Measurements from ENCODE around the gene FAM170A. TPM values are rescaled to one million over a fixed set of nuclear protein-coding genes. Genes with fewer than 3 reads are reported as not detected.

The FAM170A gene
- total RNA-seq, 1 donor from 2014 or later, result not detected

DNA sequence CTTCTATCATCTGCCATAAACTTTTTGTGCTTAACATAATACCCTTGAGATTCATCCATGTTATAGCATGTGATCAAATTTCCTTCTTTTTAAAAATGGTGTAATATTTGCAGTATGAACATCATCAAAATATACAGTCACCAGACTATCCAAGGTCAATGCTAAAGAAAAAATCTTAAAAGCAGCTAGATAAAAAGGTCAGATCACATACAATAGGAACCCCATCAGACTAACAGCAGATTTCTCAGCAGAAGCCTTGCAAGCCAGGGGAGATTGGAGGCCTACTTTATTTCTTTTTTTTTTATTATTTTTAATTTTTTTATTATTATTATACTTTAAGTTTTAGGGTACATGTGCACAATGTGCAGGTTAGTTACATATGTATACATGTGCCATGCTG lies 37.2 kb downstream of the FAM170A start:
- Mint-ChIP-seq H3K27ac (no peak overlapping the region), H3K4me3 (ENCODE audit: low read depth) (no peak overlapping the region), H3K27me3 (ENCODE audit: low read depth) (no peaks in the 10 kb centered on the region), H3K9me3 (peaks cover 4% of the 10 kb centered on the region), H3K4me1 (ENCODE audit: low read depth) (no peaks in the 10 kb centered on the region), H3K36me3 (ENCODE audit: low read depth) (no peaks in the 10 kb centered on the region)
- intact Hi-C loops (cut with micrococcal nuclease), result no loop called here
- no peak for DNase-seq (ENCODE audit: low spot score)

- H3K27me3 Mint-ChIP-seq (ENCODE audit: low read depth), result no peaks in the 10 kb centered on the region
- H3K9me3 Mint-ChIP-seq, result no peaks in the 10 kb centered on the region
- no peak overlapping the region for H3K27ac Mint-ChIP-seq
- no peak overlapping the region for H3K4me3 Mint-ChIP-seq (ENCODE audit: low read depth)
- no peaks in the 10 kb centered on the region for H3K4me1 Mint-ChIP-seq (ENCODE audit: low read depth)
- H3K36me3 Mint-ChIP-seq (ENCODE audit: low read depth), result no peaks in the 10 kb centered on the region
- DNase-seq (ENCODE audit: low spot score), result no peak
- intact Hi-C loops (cut with micrococcal nuclease), result no loop called here
Measured at GRCh38 chr5:119678351-119679028, 49.1 kb downstream of the FAM170A start.

DNA sequence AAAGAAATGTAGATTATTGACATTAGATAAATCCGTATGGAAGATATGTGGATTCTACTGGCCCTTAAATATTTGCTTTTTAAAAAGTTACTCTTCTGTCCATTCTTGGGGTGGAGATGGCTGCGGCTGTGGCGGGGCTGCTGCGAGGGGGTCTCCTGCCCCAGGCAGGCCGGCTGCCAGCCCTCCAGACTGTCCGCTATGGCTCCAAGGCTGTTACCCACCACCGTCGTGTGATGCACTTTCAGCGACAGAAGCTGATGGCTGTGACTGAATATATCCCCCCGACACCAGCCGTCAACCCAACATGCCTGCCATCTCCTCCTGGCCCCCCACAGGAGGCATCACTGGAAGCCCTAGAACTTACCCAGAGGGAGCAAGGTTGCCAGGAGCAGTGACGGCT lies 50.7 kb downstream of the FAM170A start:
- H3K9me3 Mint-ChIP-seq, result no peaks in the 10 kb centered on the region
- no peaks in the 10 kb centered on the region for H3K36me3 Mint-ChIP-seq (ENCODE audit: low read depth)
- H3K27ac Mint-ChIP-seq, result no peak overlapping the region
- no peaks in the 10 kb centered on the region for H3K27me3 Mint-ChIP-seq (ENCODE audit: low read depth)
- no peak overlapping the region for H3K4me3 Mint-ChIP-seq (ENCODE audit: low read depth)
- DNase-seq (ENCODE audit: low spot score), result no peak
- intact Hi-C loops (cut with micrococcal nuclease), result no loop called here
- H3K4me1 Mint-ChIP-seq (ENCODE audit: low read depth), result no peaks in the 10 kb centered on the region

- H3K4me1 Mint-ChIP-seq (ENCODE audit: low read depth), result no peaks in the 10 kb centered on the region
- H3K36me3 Mint-ChIP-seq (ENCODE audit: low read depth), result no peaks in the 10 kb centered on the region
- no peak for DNase-seq (ENCODE audit: low spot score)
- no peak overlapping the region for H3K27ac Mint-ChIP-seq
- no peaks in the 10 kb centered on the region for H3K27me3 Mint-ChIP-seq (ENCODE audit: low read depth)
- no peaks in the 10 kb centered on the region for H3K9me3 Mint-ChIP-seq
- no peak overlapping the region for H3K4me3 Mint-ChIP-seq (ENCODE audit: low read depth)
- intact Hi-C loops (cut with micrococcal nuclease), result no loop called here
Measured at GRCh38 chr5:119681734-119682133, 52.4 kb downstream of the FAM170A start.

- intact Hi-C loops (cut with micrococcal nuclease), result no loop called here
- H3K27ac Mint-ChIP-seq, result no peak overlapping the region
- no peaks in the 10 kb centered on the region for H3K36me3 Mint-ChIP-seq (ENCODE audit: low read depth)
- no peaks in the 10 kb centered on the region for H3K27me3 Mint-ChIP-seq (ENCODE audit: low read depth)
- DNase-seq (ENCODE audit: low spot score), result no peak
- no peaks in the 10 kb centered on the region for H3K9me3 Mint-ChIP-seq
- no peaks in the 10 kb centered on the region for H3K4me1 Mint-ChIP-seq (ENCODE audit: low read depth)
- no peak overlapping the region for H3K4me3 Mint-ChIP-seq (ENCODE audit: low read depth)
Measured at GRCh38 chr5:119682372-119682771, 53.0 kb downstream of the FAM170A start.

Other genes starting within 250 kb of the FAM170A start
- 81.1 and 88.1 TPM in 2 replicates for gene HSD17B4, start 177.1 kb upstream of the FAM170A start, total RNA-seq